Mesothelial cell of epicardium (in vitro differentiated cells): ENCODE data around the gene ASMTL. TPM values are rescaled to one million over a fixed set of nuclear protein-coding genes. Genes with fewer than 3 reads are reported as not detected.

Source experiments
- DNase-seq, 2 experiments: peaks; one replicate each; pipeline ENCODE4 v3.0.0; 2021; ENCODE audit warnings: low spot score in 2 of 2; ENCODE audit not compliant: unreplicated experiment in 2 of 2
- H3K27ac Mint-ChIP-seq: 2 replicates; pipeline ENCODE4 v1.8.0; 2021; ENCODE audit warnings: mixed read lengths
- H3K27me3 Mint-ChIP-seq: 2 replicates; pipeline ENCODE4 v1.8.0; 2021; ENCODE audit warnings: low read depth, mixed read lengths
- H3K36me3 Mint-ChIP-seq: 2 replicates; pipeline ENCODE4 v1.8.0; 2021; ENCODE audit warnings: mixed read lengths
- H3K4me1 Mint-ChIP-seq: 2 replicates; pipeline ENCODE4 v1.8.0; 2021; ENCODE audit warnings: mixed read lengths
- H3K4me3 Mint-ChIP-seq: 2 replicates; pipeline ENCODE4 v1.8.0; 2021; ENCODE audit warnings: mild to moderate bottlenecking, moderate library complexity, mixed read lengths
- H3K9me3 Mint-ChIP-seq: 2 replicates; pipeline ENCODE4 v1.8.0; 2021; ENCODE audit warnings: mixed read lengths
- CTCF ChIP-seq: fragments of 200-600 bp; sonication (generic); IDR thresholded peaks from one replicate; pipeline ENCODE4 v1.5.0; 2021; ENCODE audit warnings: antibody characterized with exemption; ENCODE audit not compliant: unreplicated experiment
- total RNA-seq: library from RNA; stranded (reverse); gene quantifications from 3 replicates; pipeline ENCODE4 v1.2.1, GENCODE V29; 2021

ASMTL gene
- total RNA-seq, 1 donor from 2014 or later: 31.9 TPM

GRCh38 chrX:1465286-1466231, 12.8 kb upstream of the ASMTL start:
- H3K36me3 Mint-ChIP-seq: no peaks in the 10 kb centered on the region
- no peaks in the 10 kb centered on the region for H3K9me3 Mint-ChIP-seq
- no peaks in the 10 kb centered on the region for H3K4me1 Mint-ChIP-seq
- H3K27ac Mint-ChIP-seq: no peak overlapping the region
- peaks cover 34% of the 10 kb centered on the region for H3K27me3 Mint-ChIP-seq
- DNase-seq: peak in 1 of 2 experiments; percentile 34
- H3K4me3 Mint-ChIP-seq: no peak overlapping the region
- TF ChIP-seq CTCF: no peak

DNA sequence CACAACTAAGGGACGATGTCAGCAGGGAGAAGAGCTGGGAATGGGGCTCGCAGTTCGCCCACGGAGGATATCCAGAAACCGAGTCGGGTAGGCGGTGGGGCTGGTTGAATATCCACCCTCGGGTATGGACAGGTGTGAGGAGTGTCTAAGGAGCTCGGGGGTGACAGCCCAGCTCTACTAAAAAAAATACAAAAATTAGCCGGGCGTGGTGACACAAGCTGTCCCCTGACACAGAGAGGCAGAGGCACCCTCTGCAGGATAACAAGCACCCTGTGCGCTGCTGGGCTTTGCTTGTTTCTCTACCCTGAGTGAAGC, 12.2 kb upstream of the ASMTL start:
- Mint-ChIP-seq H3K27me3 (peaks cover 34% of the 10 kb centered on the region), H3K4me3 (no peak overlapping the region), H3K36me3 (no peaks in the 10 kb centered on the region), H3K4me1 (no peaks in the 10 kb centered on the region), H3K27ac (no peak overlapping the region), H3K9me3 (no peaks in the 10 kb centered on the region)
- TF ChIP-seq CTCF: no peak
- DNase-seq: peak in 1 of 2 experiments; percentile 34

- DNase-seq: peak in 1 of 2 experiments; percentile 11
- Mint-ChIP-seq H3K9me3 (no peaks in the 10 kb centered on the region), H3K27ac (no peak overlapping the region), H3K4me1 (no peaks in the 10 kb centered on the region), H3K27me3 (peaks cover 34% of the 10 kb centered on the region), H3K4me3 (no peak overlapping the region), H3K36me3 (no peaks in the 10 kb centered on the region)
- TF ChIP-seq CTCF: no peak
Measured at GRCh38 chrX:1464041-1464970, 11.6 kb upstream of the ASMTL start.

- no peaks in the 10 kb centered on the region for H3K9me3 Mint-ChIP-seq
- H3K36me3 Mint-ChIP-seq: no peaks in the 10 kb centered on the region
- H3K4me1 Mint-ChIP-seq: no peaks in the 10 kb centered on the region
- no peak overlapping the region for H3K27ac Mint-ChIP-seq
- no peak for TF ChIP-seq CTCF
- H3K27me3 Mint-ChIP-seq: peaks cover 31% of the 10 kb centered on the region
- peak in 1 of 2 experiments; percentile 9 for DNase-seq
- H3K4me3 Mint-ChIP-seq: no peak overlapping the region
Measured at GRCh38 chrX:1463581-1463980, 10.9 kb upstream of the ASMTL start.

GRCh38 chrX:1462596-1463251, 10.0 kb upstream of the ASMTL start:
- Mint-ChIP-seq H3K36me3 (no peaks in the 10 kb centered on the region), H3K9me3 (no peaks in the 10 kb centered on the region), H3K27me3 (peaks cover 31% of the 10 kb centered on the region), H3K27ac (peak overlapping the region; percentile 30), H3K4me1 (no peaks in the 10 kb centered on the region), H3K4me3 (no peak overlapping the region)
- no peak for TF ChIP-seq CTCF
- no peak for DNase-seq
